ENCODE results near the gene BRD3OS.

- TF ChIP-seq MYC (IDR thresholded peaks at IDR 0.05; ENCODE audit: low read depth, low read length) = no peak
- TF ChIP-seq EZH2 (IDR thresholded peaks at IDR 0.05; ENCODE audit: borderline replicate concordance, low read depth, low read length, severe bottlenecking) = no peak
- no peak for TF ChIP-seq POLR2AphosphoS5 (IDR thresholded peaks at IDR 0.05; ENCODE audit: insufficient read depth, low read depth, low read length)
- TF ChIP-seq, protein P1, sequence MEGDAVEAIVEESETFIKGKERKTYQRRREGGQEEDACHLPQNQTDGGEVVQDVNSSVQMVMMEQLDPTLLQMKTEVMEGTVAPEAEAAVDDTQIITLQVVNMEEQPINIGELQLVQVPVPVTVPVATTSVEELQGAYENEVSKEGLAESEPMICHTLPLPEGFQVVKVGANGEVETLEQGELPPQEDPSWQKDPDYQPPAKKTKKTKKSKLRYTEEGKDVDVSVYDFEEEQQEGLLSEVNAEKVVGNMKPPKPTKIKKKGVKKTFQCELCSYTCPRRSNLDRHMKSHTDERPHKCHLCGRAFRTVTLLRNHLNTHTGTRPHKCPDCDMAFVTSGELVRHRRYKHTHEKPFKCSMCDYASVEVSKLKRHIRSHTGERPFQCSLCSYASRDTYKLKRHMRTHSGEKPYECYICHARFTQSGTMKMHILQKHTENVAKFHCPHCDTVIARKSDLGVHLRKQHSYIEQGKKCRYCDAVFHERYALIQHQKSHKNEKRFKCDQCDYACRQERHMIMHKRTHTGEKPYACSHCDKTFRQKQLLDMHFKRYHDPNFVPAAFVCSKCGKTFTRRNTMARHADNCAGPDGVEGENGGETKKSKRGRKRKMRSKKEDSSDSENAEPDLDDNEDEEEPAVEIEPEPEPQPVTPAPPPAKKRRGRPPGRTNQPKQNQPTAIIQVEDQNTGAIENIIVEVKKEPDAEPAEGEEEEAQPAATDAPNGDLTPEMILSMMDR (IDR thresholded peaks at IDR 0.05; ENCODE audit: extremely low read depth in 1 of 2, insufficient read depth in 1 of 2, low read depth in 1 of 2, low read length in 2 of 2) = no peak
- no peak for TF ChIP-seq POLR2A (IDR thresholded peaks at IDR 0.05; ENCODE audit: low read depth, low read length)
Observed at GRCh38 chr9:134066526-134066912, 41.2 kb downstream of the BRD3OS start.
